D721Med (cell line): ENCODE data around the gene SORCS2.

Experiments used
- DNase-seq: peaks from one replicate; pipeline ENCODE4 v3.0.0; 2011; ENCODE audit warnings: low spot score; ENCODE audit not compliant: insufficient read length
- FAIRE-seq: peaks from 2 replicates; lab custom pipeline; 2011; peaks lifted over from hg19 to GRCh38; lab: Jason Lieb, UNC
- TF ChIP-seq, protein P1 (sequence below): IDR thresholded peaks from 2 replicates; pipeline ENCODE4 v1.5.1; 2012; ENCODE audit warnings: mild to moderate bottlenecking, control low read depth; ENCODE audit not compliant: insufficient read depth; ENCODE audit errors: missing control alignments

SORCS2 gene

DNA sequence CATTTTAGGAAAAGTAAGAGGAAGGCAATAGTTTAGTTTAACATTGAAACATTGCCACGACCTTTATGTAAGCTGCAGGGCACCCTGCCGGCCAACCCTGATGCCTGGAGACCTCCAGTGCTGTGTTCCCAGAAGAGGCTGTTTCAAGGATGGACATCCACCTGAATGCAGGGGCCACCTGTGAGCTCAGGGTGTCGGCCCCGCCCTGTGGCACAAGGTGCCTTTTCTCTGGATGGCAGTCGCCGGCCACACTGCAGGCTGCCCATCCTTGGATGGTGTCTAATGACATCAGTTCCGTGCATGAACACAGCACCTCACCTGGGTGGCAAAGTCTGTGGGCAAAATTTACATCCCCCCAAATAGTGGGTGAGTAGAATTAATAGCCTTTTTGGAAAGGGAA, 567.3 kb downstream of the SORCS2 start:
- no peak for FAIRE-seq
- TF ChIP-seq, protein P1, sequence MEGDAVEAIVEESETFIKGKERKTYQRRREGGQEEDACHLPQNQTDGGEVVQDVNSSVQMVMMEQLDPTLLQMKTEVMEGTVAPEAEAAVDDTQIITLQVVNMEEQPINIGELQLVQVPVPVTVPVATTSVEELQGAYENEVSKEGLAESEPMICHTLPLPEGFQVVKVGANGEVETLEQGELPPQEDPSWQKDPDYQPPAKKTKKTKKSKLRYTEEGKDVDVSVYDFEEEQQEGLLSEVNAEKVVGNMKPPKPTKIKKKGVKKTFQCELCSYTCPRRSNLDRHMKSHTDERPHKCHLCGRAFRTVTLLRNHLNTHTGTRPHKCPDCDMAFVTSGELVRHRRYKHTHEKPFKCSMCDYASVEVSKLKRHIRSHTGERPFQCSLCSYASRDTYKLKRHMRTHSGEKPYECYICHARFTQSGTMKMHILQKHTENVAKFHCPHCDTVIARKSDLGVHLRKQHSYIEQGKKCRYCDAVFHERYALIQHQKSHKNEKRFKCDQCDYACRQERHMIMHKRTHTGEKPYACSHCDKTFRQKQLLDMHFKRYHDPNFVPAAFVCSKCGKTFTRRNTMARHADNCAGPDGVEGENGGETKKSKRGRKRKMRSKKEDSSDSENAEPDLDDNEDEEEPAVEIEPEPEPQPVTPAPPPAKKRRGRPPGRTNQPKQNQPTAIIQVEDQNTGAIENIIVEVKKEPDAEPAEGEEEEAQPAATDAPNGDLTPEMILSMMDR: no peak
- DNase-seq: no peak

GRCh38 chr4:7760228-7760627, 567.9 kb downstream of the SORCS2 start:
- TF ChIP-seq, protein P1: no peak
- FAIRE-seq (no peak), DNase-seq (no peak)

DNA sequence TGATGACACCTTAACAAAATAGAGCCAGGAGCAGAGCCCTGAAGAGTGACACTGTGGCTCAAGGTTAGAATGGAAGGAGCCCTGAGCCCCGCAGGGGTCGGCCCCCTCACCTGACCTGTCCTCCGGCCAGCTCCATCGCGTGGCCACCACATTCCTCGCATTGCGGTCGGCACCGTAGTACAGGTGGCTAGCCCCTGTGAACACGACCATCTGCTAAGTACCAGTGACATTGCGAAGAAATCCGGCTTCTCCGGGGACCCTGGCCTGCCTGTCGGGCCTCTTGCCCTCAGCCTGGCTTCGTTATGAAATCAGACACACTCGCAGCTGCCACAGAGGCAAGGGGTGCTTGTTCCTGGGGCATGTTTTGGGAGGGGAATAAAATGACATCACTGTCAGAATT, 568.4 kb downstream of the SORCS2 start:
- TF ChIP-seq, protein P1: no peak
- DNase-seq: no peak

DNA sequence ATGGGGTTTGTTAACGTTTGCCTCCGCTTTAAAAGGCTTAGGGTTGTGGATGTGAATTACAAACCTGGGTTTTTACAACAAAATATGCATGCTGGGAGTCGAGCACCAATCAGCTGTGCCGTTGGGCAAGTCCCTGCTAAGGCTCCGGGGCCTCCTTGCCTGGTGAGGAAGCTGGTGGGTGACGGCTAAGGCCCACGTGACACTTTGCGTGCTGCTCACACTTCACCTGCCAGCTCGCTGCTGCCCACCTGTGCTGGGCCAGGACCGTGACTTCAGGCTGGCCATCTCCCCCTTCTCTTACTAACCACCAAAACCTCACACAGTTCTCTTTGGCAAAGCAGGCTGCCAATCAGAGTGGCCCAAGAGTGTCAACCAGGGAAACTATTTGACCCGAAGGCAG, 569.0 kb downstream of the SORCS2 start:
- no peak for FAIRE-seq

More for the DNA sequence above, 568.4 kb downstream of the SORCS2 start:
- FAIRE-seq: no peak

DNA sequence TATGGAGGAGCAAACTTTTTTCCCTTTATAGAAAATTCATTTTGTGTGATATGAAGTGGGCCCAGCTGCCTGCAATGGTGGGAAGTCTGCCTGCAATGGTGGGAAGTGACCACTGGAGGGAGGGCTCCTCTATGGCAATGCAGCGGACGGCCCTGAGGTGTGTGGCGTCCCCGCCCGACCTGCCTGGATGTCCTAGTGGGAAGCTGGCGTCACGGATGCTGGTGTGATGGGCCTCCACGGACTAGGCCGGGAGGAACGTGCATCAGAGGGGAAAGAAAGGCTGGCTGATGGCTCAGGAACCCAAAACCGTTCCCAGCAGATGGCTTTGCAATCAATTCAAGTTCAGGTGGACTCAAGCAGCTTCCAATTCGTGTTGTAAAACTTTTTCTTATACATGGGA, 569.4 kb downstream of the SORCS2 start:
- DNase-seq (peak; percentile 87), FAIRE-seq (no peak)
- TF ChIP-seq, protein P1: peak; percentile 51

More for the DNA sequence above, 569.0 kb downstream of the SORCS2 start:
- TF ChIP-seq, protein P1: no peak
- no peak for DNase-seq

DNA sequence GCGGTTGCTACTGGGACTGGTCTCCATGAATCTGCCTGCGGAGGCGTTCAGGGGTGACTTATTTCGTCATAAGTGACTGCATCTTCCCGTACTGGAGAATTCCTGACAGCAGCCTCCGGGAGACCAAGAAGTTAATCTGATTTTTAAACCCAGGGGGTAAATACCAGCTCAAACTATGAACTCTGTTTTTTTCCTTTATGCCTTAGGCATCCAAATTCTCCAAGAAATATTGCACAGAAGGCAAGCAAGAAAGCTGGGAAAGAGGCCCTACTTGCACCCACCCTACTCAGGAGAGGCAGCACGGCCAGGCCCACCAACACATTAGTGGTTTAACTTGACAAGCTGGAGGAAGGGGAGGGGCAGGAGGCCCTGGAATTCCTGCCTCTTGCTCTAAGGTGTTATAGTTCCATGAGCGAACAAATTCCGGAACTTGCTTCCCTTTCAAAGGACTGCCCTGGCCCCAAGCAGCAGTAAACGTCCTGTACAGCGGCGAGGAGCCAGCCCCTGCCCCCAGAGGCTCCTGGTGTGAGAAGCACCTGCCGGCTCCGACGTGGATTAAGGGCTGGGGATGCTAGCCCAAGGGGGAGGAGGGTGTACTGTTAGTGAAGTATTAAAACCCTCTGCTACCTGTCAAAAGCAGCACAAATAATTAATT, 570.2 kb downstream of the SORCS2 start:
- TF ChIP-seq, protein P1: no peak
- DNase-seq: no peak
- FAIRE-seq: no peak

GRCh38 chr4:7763106-7763505, 570.8 kb downstream of the SORCS2 start:
- FAIRE-seq (no peak), DNase-seq (no peak)
- TF ChIP-seq, protein P1: no peak
